ENCODE measurements around the gene PIMREG.

- TF ChIP-seq CTCF (optimal IDR thresholded peaks at IDR 0.05 in 1 of 3, IDR thresholded peaks at IDR 0.05 in 1 of 3, conservative IDR thresholded peaks at IDR 0.05 in 1 of 3; ENCODE audit: extremely low read depth in 1 of 3, insufficient read depth in 2 of 3, low read length in 3 of 3), result no peak
- no peak for TF ChIP-seq EZH2 (IDR thresholded peaks at IDR 0.05; ENCODE audit: low read length)
Measured at GRCh38 chr17:6489016-6489550, 44.8 kb downstream of the PIMREG start.
